ENCODE data around the gene PCDHGB1. TPM values are rescaled to one million over a fixed set of nuclear protein-coding genes. Genes with fewer than 3 reads are reported as not detected.

PCDHGB1 gene
- total RNA-seq, 1 experiment from 2014 or later = 2.0 TPM

DNA sequence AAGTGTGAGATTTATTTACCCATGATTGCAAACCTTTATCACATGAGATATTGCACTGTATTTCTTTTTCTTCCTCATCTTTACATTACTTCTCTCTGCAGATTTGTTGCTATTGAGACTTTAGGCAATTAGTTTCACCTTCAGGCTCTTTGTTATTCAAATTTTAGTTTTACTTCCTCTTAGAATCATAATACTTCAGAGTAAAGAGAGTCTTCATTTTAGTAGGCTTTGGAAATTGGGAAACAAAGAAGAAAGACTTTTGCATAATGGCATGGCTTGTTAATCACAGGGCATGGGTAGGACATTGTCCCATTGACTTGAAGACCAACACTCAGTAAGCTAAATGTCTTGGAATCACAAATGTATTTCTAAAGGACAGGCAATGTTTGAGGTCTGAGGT, 12.8 kb downstream of the PCDHGB1 start:
- Histone ChIP-seq H3K36me3 (ENCODE audit: control insufficient read depth, insufficient read depth, low read length) (no peaks in the 10 kb centered on the region), H3K4me1 (ENCODE audit: control insufficient read depth, insufficient read depth, low read length) (no peaks in the 10 kb centered on the region), H3K4me3 (ENCODE audit: low read depth in 2 of 2, low read length in 2 of 2) (no peak overlapping the region), H3K9me3 (ENCODE audit: control insufficient read depth, insufficient read depth, low read depth, low read length) (peaks cover 13% of the 10 kb centered on the region; the same call in 1 of the 2 replicates), H3K27ac (ENCODE audit: low read length) (no peak overlapping the region), H3K27me3 (ENCODE audit: control insufficient read depth, insufficient read depth, low read length) (no peaks in the 10 kb centered on the region)
- ATAC-seq = no peak
- ChIA-PET POLR2A (no interaction called here), CTCF (no interaction called here)
- TF ChIP-seq, protein P1, sequence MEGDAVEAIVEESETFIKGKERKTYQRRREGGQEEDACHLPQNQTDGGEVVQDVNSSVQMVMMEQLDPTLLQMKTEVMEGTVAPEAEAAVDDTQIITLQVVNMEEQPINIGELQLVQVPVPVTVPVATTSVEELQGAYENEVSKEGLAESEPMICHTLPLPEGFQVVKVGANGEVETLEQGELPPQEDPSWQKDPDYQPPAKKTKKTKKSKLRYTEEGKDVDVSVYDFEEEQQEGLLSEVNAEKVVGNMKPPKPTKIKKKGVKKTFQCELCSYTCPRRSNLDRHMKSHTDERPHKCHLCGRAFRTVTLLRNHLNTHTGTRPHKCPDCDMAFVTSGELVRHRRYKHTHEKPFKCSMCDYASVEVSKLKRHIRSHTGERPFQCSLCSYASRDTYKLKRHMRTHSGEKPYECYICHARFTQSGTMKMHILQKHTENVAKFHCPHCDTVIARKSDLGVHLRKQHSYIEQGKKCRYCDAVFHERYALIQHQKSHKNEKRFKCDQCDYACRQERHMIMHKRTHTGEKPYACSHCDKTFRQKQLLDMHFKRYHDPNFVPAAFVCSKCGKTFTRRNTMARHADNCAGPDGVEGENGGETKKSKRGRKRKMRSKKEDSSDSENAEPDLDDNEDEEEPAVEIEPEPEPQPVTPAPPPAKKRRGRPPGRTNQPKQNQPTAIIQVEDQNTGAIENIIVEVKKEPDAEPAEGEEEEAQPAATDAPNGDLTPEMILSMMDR (IDR thresholded peaks at IDR 0.05) = no peak
- TF ChIP-seq, protein P2, sequence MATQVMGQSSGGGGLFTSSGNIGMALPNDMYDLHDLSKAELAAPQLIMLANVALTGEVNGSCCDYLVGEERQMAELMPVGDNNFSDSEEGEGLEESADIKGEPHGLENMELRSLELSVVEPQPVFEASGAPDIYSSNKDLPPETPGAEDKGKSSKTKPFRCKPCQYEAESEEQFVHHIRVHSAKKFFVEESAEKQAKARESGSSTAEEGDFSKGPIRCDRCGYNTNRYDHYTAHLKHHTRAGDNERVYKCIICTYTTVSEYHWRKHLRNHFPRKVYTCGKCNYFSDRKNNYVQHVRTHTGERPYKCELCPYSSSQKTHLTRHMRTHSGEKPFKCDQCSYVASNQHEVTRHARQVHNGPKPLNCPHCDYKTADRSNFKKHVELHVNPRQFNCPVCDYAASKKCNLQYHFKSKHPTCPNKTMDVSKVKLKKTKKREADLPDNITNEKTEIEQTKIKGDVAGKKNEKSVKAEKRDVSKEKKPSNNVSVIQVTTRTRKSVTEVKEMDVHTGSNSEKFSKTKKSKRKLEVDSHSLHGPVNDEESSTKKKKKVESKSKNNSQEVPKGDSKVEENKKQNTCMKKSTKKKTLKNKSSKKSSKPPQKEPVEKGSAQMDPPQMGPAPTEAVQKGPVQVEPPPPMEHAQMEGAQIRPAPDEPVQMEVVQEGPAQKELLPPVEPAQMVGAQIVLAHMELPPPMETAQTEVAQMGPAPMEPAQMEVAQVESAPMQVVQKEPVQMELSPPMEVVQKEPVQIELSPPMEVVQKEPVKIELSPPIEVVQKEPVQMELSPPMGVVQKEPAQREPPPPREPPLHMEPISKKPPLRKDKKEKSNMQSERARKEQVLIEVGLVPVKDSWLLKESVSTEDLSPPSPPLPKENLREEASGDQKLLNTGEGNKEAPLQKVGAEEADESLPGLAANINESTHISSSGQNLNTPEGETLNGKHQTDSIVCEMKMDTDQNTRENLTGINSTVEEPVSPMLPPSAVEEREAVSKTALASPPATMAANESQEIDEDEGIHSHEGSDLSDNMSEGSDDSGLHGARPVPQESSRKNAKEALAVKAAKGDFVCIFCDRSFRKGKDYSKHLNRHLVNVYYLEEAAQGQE (IDR thresholded peaks at IDR 0.05; ENCODE audit: insufficient read depth in 1 of 2, low read depth in 2 of 2, low read length in 1 of 2) = no peak
- TF ChIP-seq TCF7L2 (IDR thresholded peaks at IDR 0.05; ENCODE audit: low read depth, low read length) (no peak), POLR2AphosphoS5 (IDR thresholded peaks at IDR 0.05; ENCODE audit: low read depth, low read length) (no peak), SIN3A (IDR thresholded peaks at IDR 0.05; ENCODE audit: borderline replicate concordance, insufficient read depth, low read depth, low read length) (no peak)
- no TSS peak for BruUV-seq (replicated peaks)
- in situ Hi-C loops (cut with HindIII; ENCODE audit: low pct_unique_long_range_greater_than_20kb, low sequenced_read_pairs) = no loop called here
- intact Hi-C loops (cut with micrococcal nuclease; ENCODE audit: unreplicated experiment) = loop anchor here (10.0 kb wide), 1 partner anchor 52 kb away; the partner anchor contains the start of genes PCDHGA10 and PCDHGB7
- DNase-seq (ENCODE audit: low read depth, low spot score) = no peak

DNA sequence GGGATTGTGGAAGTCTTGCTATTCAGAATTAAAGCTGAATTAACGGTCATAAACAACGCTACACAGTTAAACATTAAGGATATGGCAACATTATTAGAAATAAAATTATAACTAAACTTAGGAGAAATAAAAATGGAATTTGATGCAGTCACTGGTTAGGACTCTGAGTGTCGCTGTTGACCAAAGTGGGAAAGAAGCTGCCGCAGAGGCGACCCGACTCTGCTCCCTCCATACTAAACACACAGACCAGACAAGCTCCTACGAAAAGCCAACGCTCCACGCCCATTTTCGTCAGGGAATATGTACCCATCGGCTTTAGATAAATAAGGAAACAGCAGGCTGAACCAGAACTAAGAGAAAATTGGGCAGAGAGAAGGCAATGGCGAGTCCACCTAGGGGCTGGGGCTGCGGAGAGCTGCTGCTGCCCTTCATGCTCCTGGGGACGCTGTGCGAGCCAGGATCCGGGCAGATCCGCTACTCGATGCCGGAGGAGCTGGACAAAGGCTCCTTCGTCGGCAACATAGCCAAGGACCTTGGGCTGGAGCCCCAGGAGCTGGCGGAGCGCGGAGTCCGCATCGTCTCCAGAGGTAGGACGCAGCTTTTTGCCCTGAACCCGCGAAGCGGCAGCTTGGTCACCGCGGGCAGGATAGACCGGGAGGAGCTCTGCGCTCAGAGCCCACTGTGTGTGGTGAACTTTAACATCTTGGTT, 14.2 kb downstream of the PCDHGB1 start, which contains the start of gene PCDHGA5:
PCDHGA5 (plus strand) TSS at position 211 of the 709 bp plus-strand sequence; CDS start at position 380, 169 bp downstream.
- Histone ChIP-seq H3K36me3 (ENCODE audit: control insufficient read depth, insufficient read depth, low read length) (no peaks in the 10 kb centered on the region), H3K4me3 (ENCODE audit: low read depth in 2 of 2, low read length in 2 of 2) (no peak within 1 kb of the TSS), H3K4me1 (ENCODE audit: control insufficient read depth, insufficient read depth, low read length) (no peaks in the 10 kb centered on the region), H3K27me3 (ENCODE audit: control insufficient read depth, insufficient read depth, low read length) (no peaks in the 10 kb centered on the region), H3K9me3 (ENCODE audit: control insufficient read depth, insufficient read depth, low read depth, low read length) (peaks cover 13% of the 10 kb centered on the region; the same call in 1 of the 2 replicates), H3K27ac (ENCODE audit: low read length) (no peak within 1 kb of the TSS)
- POLR2A ChIA-PET = no interaction called here
- intact Hi-C loops (cut with micrococcal nuclease; ENCODE audit: unreplicated experiment) = loop anchor here (10.0 kb wide), 1 partner anchor 51 kb away; the partner anchor contains the start of genes PCDHGA10 and PCDHGB7
- CTCF ChIA-PET = interaction anchor here (1.5 kb wide), 1 partner anchor 14 kb away, joined by 6 read pairs; the partner anchor contains the start of gene PCDHGB1
- ATAC-seq = no peak
- TF ChIP-seq SIN3A (IDR thresholded peaks at IDR 0.05; ENCODE audit: borderline replicate concordance, insufficient read depth, low read depth, low read length) (no peak), POLR2AphosphoS5 (IDR thresholded peaks at IDR 0.05; ENCODE audit: low read depth, low read length) (no peak), TCF7L2 (IDR thresholded peaks at IDR 0.05; ENCODE audit: low read depth, low read length) (no peak)
- TF ChIP-seq, protein P1 (IDR thresholded peaks at IDR 0.05) = no peak
- TF ChIP-seq, protein P2 (IDR thresholded peaks at IDR 0.05; ENCODE audit: insufficient read depth in 1 of 2, low read depth in 2 of 2, low read length in 1 of 2) = no peak
- DNase-seq (ENCODE audit: low read depth, low spot score) = no peak
- in situ Hi-C loops (cut with HindIII; ENCODE audit: low pct_unique_long_range_greater_than_20kb, low sequenced_read_pairs) = no loop called here
- BruUV-seq (replicated peaks) = no TSS peak
